Activated CD8-positive, alpha-beta memory T cell treated with anti-CD3 and anti-CD28 coated beads for 4 hours (primary cell): ENCODE measurements around the gene WAPL.

Source experiments
- DNase-seq, 2 donors: peaks; one replicate each; pipeline ENCODE4 v3.0.0-alpha.2; 2020; ENCODE audit warnings: low read depth in 2 of 2

WAPL gene

DNA sequence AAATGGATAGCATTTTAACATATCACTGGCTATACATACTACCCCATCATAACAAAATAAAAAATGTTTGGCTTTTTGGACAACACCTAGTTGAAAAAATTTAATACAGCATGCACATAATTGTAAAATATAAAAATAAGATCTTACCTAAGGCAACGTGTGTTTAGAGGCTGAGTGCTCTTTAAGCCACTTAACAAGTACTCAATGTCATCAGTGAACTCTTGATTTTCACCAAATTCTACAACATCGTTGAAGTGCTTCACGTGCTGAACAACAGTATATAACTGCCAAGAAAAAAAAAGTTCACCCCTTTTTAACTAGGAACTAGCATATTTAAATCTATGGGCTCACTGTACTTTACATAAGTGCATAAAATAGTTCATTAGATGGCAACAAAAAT lies 49.5 kb downstream of the WAPL start:
- no peak for DNase-seq

DNA sequence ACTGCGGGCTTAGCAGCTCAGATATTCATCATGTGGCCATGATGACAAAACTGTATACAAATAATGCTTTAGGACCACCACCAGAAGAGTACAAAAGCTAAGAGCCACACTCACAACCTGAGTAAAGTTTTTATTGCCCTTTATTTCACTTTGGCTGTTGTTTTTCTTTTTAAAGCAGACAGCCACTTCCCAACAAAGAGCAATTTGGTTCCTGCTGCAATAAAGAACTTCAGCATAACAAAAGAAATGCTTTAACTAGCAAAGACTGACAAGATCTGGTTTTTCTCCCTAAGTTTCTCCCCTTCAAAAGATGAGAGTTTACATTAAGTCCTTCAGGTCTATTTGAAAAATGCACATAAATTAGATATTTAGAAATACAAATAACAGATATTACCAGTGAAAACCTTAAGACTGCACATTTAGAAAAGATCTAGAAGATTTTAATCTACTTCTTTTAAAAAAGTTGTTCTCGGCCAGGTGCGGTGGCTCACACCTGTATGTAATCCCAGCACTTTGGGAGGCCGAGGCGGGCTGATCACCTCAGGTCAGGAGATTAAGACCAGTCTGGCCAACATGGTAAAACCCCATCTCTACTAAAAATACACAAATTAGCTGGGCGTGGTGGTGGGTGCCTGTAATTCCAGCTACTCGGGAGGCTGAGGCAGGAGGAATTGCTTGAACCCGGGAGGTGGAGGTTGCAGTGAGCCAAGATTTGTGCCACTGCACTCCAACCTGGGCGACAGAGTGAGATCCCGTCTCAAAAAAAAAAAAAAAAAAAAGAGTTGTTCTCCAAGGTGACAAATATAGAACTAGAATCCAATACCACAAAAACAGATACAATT lies 59.4 kb downstream of the WAPL start:
- no peak for DNase-seq

DNA sequence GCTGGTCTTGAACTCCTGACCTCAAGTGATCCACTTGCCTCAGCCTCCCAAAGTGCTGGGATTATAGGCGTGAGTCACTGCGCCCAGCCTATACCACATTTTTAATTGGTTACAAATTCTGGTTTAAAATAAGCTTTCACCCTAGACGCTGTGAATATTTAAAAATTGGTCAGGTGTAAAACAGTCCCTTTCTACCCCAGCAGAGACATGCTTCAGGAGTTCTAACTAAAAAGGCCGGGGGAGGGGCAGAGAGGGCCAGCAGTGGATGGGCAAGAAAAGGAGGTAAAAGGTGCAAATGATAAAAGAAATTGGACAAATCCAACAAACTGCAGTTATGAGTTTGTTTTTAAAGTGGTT lies 70.0 kb downstream of the WAPL start:
- no peak for DNase-seq

DNA sequence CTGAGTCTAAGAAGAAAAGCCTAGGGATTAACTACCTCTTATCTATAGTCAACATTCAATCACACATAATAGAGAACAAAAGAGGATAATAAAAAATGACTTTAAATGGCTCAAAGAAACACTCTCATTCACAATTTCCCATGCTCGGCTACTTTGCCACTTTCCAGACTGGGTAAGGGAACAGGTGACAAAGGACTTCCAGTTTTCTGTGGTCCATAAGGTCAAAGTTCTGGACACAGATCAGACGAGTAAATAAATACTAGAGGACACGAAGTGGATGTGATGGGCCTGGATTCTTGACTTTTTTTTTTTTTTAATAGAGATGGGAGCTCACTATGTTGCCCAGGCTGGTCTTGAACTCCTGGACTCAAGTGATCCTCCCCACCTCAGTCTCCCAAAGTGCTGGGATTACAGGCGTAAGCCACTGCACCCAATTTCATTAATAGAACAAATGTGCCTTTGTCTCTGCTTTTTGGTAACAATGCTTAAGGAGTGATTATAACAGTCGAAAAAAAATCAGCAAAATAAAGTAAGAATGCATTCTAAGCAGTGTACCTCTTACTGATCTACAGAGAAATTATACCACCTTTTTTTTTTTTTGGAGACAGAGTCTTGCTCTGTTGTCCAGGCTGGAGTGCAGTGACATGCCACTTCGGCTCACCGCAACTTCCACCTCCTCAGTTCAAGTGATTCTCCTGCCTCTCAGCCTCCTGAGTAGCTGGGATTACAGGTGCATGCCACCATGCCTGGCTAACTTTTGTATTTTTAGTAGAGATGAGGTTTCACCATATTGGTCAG lies 70.6 kb downstream of the WAPL start:
- no peak for DNase-seq

DNA sequence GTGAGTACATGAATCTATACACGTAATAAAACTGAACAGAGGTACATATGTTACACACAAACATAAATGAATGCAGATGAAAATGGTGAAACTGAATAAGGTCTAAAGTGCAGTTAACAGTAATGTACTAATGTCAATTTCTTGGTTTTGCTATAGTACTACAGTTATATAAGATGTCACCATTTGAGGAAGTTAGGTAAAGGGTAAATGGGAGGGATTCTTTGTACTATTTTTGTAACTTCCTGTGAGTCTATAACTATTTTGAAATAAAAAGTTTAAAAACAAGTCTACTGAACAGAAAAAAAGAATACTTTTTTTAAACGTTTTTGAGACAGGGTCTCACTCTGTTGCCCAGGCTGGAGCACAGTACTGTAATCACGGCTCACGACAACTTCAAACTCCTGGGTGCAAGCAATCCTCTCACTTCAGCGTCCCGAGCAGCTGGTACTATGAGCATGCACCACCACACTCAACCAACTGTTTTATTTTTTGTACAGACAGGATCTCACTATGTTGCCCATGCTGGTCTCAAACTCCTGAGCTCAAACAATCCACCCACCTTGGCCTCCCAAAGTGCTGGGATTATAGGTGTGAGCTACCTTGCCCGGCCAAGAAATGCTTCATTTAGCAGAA lies 71.5 kb downstream of the WAPL start:
- DNase-seq: no peak

DNA sequence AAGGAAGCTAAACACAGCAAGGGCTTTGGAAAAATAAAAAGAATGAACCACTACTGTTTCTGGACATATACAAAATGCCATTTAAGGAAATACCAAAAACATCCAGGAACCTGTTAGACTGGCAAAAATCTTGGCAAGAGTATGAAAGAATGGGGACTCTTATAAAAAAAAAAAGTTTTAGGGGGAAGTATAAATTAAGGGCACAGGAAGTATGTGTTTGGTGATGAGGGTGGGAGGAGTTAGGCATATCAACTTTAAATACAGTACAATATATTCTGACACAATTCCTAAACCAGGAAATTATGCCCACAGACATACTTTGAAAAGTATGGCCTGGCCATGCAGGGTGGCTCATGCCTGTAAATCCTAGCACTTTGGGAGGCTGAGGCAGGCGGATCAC lies 74.2 kb downstream of the WAPL start:
- no peak for DNase-seq

DNA sequence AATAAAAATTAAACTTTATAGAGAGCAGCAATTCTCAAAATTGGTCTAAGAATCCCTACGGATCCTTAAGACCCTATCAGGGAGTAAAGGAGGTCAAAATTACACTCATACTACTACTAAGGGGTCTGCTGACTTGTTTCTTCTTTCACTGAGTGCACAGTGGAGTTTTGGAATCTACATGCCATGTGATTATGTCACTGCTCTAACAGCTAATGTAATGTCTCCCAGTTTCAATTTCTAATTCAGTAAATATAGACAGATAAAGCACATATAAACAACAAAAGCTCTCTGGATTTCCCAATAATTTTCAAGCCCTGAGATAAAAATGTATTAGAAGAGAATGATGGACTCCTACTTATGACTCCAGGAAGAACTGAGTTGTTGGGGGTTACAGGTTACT lies 74.6 kb downstream of the WAPL start:
- no peak for DNase-seq

DNA sequence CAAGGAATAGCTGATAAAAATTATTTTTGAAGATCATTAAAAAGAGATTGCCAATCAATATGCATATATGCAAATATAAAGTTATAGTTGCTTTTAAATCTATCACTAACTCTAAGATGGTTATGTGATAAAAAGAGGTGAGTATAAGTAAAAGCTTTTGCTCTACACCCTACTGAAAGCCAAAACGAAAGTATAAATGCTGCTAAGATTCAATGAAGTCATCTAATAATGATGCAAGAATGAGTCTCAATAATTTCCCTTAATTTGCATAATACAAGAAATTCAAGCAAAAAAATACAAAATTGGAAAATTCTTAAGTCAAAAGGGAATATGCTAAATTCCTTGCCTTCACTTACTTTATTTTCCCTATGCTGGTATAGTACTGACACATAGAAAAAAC lies 75.2 kb downstream of the WAPL start:
- no peak for DNase-seq

DNA sequence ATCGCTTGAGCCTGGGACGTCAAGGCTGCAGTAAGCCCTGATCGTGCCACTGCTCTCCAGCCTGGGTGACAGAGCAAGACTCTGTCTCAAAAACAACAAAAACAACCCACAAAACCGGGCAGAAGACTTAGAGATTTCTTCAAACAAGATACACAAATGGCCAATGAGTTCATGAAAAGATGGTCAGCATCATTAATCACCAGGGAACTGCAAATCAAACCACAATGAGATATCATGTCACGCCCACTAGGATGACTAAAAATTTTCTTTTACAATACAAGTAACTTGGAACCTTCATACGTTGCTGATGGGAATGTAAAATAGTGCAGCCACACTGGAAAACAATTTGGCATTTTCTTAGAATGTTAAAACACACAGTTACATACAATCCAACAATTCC lies 77.7 kb downstream of the WAPL start:
- DNase-seq: no peak

DNA sequence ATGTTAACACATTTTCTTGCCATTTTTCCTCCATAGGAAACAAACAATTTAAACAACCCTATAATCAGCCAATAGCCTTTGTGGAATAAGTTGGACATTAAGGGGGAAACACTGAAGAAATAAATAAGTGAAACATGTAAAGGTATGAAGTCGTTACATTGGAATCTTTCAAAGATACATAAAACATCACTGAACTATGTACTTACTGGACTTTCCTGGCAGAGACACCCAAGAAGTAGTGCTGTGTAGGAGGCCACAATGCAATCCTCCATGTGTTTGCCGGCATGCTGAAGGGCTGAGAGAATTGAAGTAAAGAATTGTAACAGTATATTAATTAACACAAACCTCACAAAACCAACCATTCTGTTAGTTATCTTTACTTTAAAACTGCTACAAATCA lies 78.5 kb downstream of the WAPL start:
- no peak for DNase-seq

DNA sequence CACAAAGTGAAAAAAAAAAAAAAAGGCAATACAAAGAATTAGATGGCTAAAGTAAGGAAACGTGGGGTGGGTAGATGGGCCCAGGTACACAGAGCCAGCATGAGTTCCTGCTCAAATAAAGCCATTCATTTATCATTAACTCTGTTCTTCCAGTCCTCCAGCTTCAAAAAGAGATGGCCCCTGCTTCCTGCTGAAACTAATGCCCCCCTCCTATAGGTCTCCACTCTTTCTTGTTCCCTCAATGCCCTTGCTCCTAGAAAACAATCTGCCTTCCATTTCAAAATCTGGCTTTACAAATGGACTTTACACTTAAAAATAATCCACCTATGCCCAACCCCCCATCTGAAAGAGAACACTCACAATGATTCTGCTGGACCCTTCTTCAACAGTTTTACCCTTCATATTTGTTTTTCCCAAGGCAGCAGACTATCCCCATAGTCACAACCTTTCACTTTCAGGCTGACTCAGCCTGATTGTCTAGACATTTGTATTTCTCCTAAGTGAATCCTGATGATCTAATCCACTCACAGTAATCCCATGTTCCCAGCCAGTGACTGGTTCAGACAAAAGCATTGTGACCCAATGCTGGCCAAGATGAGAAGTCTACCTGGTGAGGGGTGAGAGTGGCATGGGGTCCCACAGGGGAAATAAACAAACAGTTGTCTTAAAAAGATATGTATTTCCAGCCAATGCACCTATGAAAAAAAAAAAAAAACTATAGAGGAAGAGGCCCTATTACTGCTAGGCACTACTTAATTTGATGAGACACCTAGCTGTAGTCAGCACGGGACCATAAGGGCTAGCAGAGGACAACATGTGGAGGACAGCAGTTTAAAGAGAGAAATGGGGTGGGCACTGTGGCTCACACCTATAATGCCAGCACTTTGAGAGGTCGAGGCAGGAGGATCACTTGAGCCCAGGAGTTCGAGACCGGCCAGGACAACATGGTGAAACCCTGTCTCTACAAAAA lies 80.4 kb downstream of the WAPL start:
- no peak for DNase-seq

DNA sequence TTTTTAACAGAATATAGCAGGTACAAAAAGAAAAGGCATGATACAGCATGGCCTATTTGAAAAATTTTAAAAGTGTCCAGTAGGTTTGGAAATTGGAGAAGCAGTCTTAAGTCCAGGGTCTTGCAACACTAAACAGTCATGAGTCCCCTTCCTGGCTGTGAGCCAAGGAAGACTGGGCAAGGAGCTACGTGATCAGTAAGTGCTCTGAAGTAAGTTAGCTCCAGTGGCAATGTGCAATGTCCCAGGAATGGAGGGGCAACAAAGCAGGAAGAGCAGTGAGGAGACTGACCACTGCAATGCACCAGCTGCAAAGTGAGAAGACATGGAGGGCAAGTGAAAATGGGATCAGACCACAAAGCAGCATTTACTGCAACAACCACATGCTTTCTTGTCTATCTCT lies 82.0 kb downstream of the WAPL start:
- DNase-seq: no peak

DNA sequence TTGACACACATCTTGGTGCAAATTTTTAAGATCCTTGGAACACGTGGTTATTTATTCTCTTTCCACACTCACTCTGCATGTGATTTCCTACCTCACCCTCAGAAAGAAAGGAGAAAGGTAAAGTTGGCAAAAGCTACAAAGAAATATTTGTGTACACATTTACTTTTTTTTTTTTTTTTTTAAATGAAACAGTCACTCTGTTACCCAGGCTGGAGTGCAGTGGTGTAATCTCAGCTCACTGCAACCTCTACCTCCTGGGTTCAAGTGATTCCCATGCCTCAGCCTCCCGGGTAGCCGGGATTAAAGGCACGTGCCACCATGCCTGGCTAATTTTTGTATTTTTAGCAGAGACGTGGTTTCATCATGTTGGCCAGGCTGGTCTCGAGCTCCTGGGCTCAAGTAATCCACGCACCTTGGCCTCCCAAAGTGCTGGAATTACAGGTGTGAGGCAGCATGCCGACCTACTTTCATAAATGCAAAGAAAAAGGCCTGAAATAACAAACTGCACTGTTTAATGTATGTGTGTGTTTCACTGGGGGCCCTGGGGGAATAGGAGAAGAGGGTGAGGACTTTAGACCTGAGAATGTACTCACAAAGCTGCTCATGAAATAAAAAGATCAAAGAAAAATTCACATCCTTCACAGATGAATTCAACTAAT lies 83.4 kb downstream of the WAPL start:
- DNase-seq: no peak

DNA sequence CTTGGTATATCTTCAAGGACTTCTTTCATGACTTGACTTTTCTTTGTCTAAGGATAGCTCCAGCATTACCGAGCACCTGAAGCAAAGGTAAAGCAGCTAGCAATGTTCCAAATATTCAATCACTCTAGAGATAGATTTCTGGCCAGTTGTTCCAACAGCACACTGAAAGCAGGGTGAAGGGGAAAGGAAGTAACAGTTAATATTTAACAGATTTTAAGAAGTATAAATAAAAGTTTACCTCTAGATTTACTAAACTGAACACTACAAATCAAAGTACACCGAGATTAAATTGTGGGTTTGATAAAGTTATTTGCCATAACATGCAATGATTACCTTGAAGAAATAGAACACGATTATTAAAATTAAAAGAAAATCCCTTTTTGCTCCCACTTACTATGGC lies 84.1 kb downstream of the WAPL start:
- no peak for DNase-seq

DNA sequence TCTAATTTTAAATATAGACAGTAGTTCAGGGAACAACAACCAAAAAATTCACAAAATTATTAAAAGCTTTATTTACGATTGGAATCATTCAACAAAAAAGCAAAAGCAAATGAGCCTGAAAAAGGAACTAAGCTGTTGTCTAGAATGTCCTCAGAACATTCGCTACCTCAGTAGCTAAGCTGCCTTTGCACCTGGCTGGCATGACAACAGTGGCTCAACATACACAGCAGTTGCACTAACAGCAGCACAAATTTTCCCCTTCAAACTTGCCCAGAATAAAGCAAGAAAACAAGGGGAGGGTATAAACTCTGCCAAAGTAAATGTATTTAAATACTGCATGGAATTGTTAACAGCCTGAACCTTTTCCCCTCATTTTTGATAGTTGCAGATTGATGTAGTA lies 84.6 kb downstream of the WAPL start:
- DNase-seq: no peak

DNA sequence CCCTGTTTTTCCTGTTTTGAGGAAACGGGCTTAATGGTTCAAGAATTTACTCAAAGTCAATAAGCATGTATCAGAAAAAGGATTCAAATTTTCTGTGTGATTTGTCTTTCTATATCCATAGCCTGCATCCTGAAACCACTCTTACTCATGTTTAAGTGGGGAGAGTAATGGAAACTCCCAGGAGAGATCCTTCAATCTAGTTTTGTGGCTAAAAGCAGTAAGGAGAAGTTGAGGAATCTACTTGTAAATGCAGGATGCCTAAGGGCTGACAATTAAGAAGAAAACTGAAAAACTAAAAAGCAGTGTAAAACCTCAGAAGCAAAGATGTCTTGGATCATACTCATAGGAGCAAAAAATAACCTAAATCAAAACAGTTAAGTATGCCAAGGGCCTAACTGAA lies 86.9 kb downstream of the WAPL start:
- DNase-seq: no peak

DNA sequence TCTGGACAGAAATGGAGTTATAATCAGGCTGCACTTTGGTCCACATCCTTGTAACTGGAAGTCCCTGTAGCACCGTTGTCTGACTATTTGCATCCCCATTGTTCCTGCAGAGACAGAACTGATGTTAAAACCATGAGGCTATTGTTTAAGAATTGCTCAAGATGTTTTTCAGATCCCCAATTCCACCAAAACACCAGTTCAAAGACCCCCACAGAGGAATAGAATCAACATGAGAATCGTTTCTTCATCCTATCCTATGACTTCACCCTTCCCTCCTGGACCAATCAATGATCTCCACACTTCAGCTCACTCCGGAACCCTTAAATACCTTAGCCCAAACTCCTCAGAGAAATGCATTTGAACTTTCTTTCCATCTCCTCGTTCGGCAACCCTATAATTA lies 97.9 kb downstream of the WAPL start:
- no peak for DNase-seq

DNA sequence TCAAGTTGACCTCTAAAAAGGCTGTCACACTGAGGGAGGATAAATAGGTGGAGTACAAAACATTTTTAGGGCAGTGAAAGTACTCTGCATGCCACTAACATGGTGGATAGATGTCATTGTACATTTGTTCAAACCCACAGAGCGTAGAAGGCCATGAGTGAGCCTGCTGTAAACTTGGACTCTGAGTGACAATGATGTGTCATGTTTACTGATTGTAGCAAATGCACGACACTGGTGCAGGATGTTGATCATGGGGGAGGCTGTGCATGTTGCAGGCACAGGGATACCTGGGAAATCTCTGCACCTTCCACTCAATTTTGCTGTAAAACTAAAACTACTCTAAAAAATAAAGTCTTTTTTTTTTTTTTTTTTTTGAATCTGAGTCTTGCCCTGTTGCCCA lies 102.5 kb downstream of the WAPL start:
- no peak for DNase-seq

DNA sequence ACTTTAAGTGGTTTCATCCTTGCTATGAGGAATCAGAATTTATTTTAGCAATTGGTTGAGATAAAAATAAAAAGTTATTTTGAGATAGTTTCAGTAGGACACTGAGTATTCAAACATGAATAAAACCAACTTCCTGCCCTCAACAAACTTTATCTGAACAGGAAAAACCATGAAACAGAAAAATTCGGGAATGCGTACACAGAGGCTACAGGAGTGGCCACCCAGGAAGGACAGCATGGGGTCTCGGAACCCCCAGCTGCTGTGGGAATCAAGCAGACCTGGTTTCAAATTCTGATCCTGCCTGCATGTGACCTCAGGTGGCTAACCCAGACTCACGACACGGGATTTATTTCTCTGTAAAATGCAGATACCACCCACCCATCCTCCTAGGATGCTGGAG lies 106.0 kb downstream of the WAPL start:
- no peak for DNase-seq

DNA sequence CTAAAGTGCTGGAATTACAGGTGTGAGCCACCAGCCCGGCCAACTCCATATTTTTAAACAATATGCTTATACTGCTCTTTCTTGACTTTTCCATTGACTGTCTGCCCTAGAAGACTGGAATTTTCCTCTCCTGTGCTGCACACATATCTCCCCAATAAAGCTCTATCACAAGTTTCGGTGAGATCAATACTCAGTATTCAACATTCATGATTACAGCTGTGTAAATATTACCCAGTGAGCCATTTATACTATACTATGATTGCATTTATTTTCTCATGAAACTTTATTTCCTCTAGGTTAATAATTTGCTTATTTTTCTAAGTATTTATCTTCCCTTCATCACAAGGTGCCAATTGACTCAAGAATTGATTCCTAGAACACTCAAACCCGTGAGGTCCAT lies 106.5 kb downstream of the WAPL start:
- no peak for DNase-seq

DNA sequence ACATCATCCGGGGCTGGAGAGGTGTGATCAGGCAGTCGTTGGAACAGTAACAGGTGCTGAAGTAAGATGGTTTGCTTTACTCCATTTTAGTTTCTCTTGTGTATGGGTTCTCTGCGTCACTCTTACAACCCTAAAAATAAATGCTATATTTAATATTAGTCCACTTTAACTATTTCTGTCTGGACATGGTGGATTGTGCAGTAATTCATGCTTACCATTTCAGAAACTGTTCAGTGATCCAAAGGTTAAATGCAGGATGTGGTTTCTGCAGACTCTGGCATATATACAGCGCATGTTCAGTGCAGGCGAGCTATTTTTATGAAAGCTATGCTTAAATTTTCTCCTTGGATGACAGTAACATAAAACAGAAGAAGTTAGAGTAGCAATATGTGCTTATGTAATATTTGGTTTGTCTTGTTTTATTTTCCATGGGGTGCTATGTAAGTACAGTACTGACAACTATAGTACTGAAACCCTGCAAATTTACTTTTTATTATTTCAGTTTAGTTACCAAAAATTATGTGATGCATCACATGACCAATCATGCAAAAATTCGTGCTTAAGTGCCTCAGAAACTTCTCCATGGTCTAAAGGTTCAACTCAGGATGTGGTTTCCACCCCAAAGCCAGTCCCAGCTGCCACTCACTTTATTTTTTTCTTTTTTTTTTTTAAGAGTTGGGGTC lies 108.4 kb downstream of the WAPL start:
- DNase-seq: no peak
